Endodermal cell (in vitro differentiated cells): ENCODE data around the gene TRERF1. TPM values are rescaled to one million over a fixed set of nuclear protein-coding genes. Genes with fewer than 3 reads are reported as not detected.

ENCODE experiments used
- DNase-seq: peaks from one replicate; pipeline ENCODE4 v3.0.0-alpha.2; 2017
- H3K27ac ChIP-seq: 2 replicates; pipeline ENCODE4 v1.5.1; 2013; ENCODE audit warnings: mild to moderate bottlenecking, low read depth, low read length, moderate library complexity
- H3K27me3 ChIP-seq: 2 replicates; pipeline ENCODE4 v1.6.1; 2013; ENCODE audit warnings: mild to moderate bottlenecking, low read length, moderate library complexity; ENCODE audit not compliant: insufficient read depth, control insufficient read depth, poor library complexity, severe bottlenecking
- H3K36me3 ChIP-seq: 2 replicates; pipeline ENCODE4 v1.7.0; 2013; ENCODE audit warnings: mild to moderate bottlenecking, low read length, moderate library complexity; ENCODE audit not compliant: control insufficient read depth, insufficient read depth
- H3K4me1 ChIP-seq: one replicate; pipeline ENCODE4 v1.7.0; 2013; ENCODE audit warnings: low read length; ENCODE audit not compliant: control insufficient read depth, insufficient read depth
- H3K4me3 ChIP-seq: 2 replicates; pipeline ENCODE4 v1.5.1; 2013; ENCODE audit warnings: mild to moderate bottlenecking, low read length, moderate library complexity
- H3K9ac ChIP-seq: 2 replicates; pipeline ENCODE4 v1.6.1; 2013; ENCODE audit warnings: mild to moderate bottlenecking, low read length, moderate library complexity; ENCODE audit not compliant: poor library complexity, severe bottlenecking; ENCODE audit errors: extremely low read depth
- H3K9me3 ChIP-seq: 2 replicates; pipeline ENCODE4 v1.6.1; 2013; ENCODE audit warnings: mild to moderate bottlenecking, low read length, moderate library complexity; ENCODE audit not compliant: control insufficient read depth
- H3K27ac Mint-ChIP-seq: 2 replicates; pipeline ENCODE4 v1.8.0; 2020; ENCODE audit warnings: mixed read lengths
- H3K27me3 Mint-ChIP-seq: 2 replicates; pipeline ENCODE4 v1.8.0; 2021; ENCODE audit warnings: mild to moderate bottlenecking, mixed read lengths; ENCODE audit not compliant: insufficient read depth
- H3K36me3 Mint-ChIP-seq: 2 replicates; pipeline ENCODE4 v1.8.0; 2020; ENCODE audit warnings: low read depth, mixed read lengths
- H3K4me1 Mint-ChIP-seq: 2 replicates; pipeline ENCODE4 v1.8.0; 2020; ENCODE audit warnings: mixed read lengths
- H3K4me3 Mint-ChIP-seq: 2 replicates; pipeline ENCODE4 v1.8.0; 2020; ENCODE audit warnings: mild to moderate bottlenecking, moderate library complexity, mixed read lengths
- H3K9me3 Mint-ChIP-seq: 2 replicates; pipeline ENCODE4 v1.8.0; 2020; ENCODE audit warnings: mild to moderate bottlenecking, mixed read lengths
- CTCF ChIP-seq: fragments of 200-600 bp; sonication (generic); conservative IDR thresholded peaks from 2 replicates; pipeline ENCODE4 v1.5.0; 2021; ENCODE audit warnings: antibody characterized with exemption, mild to moderate bottlenecking
- WGBS, 2 experiments: methylation state at CpG; one replicate each; pipeline versions ENCODE4 v1.1.5 to v1.1.7; 2013; ENCODE audit warnings: missing lambda C conversion rate in 2 of 2, mixed read lengths in 1 of 2; ENCODE audit not compliant: insufficient coverage in 1 of 2, insufficient read length in 1 of 2; 5-methylcytosine and 5-hydroxymethylcytosine counted together
- total RNA-seq, 2 donors: library from RNA; stranded (reverse); fragmentation: NEBNext Ultra II Directional in 1 of 2; extraction: Animal tissue kit (Norgen Biotek cat#: 25700) in 1 of 2; gene quantifications; 2 replicates in 1 of 2; 3 replicates in 1 of 2; pipeline ENCODE4 v1.2.1, GENCODE V29; 2021

TRERF1 gene
- total RNA-seq, 2 donors from 2014 or later: 4.7 to 5.3 TPM

- H3K36me3 ChIP-seq: no peaks in the 10 kb centered on the region
- H3K9me3 ChIP-seq: no peaks in the 10 kb centered on the region
- peaks cover 4% of the 10 kb centered on the region for H3K4me1 ChIP-seq
- Mint-ChIP-seq H3K9me3 (no peaks in the 10 kb centered on the region), H3K27me3 (no peaks in the 10 kb centered on the region), H3K4me1 (peaks cover 16% of the 10 kb centered on the region), H3K36me3 (no peaks in the 10 kb centered on the region), H3K27ac (peak overlapping the region; percentile 64), H3K4me3 (no peak overlapping the region)
- no peaks in the 10 kb centered on the region for H3K27me3 ChIP-seq
- no peak for TF ChIP-seq CTCF
- H3K4me3 ChIP-seq: no peak overlapping the region
- 30% methylated on average over 3 of the region's 3 CpGs; no CpG with 5 or more reads in 1 of the 2 experiments for whole genome bisulfite sequencing, 2 experiments
- H3K27ac ChIP-seq: no peak overlapping the region
- DNase-seq: peak; percentile 83
- no peak overlapping the region for H3K9ac ChIP-seq
Observed at GRCh38 chr6:42257614-42258013, 194.1 kb downstream of the TRERF1 start.

GRCh38 chr6:42257063-42257462 lies 194.7 kb downstream of the TRERF1 start:
- H3K27ac ChIP-seq: no peak overlapping the region
- no peak overlapping the region for H3K27ac Mint-ChIP-seq

GRCh38 chr6:42255050-42255449 lies 196.7 kb downstream of the TRERF1 start:
- no peak for DNase-seq
- Histone ChIP-seq H3K36me3 (no peaks in the 10 kb centered on the region), H3K9ac (no peak overlapping the region), H3K4me3 (no peak overlapping the region), H3K27ac (no peak overlapping the region), H3K4me1 (peaks cover 4% of the 10 kb centered on the region), H3K9me3 (no peaks in the 10 kb centered on the region), H3K27me3 (no peaks in the 10 kb centered on the region)
- Mint-ChIP-seq H3K27me3 (no peaks in the 10 kb centered on the region), H3K4me3 (no peak overlapping the region), H3K27ac (no peak overlapping the region), H3K4me1 (peaks cover 19% of the 10 kb centered on the region), H3K36me3 (no peaks in the 10 kb centered on the region), H3K9me3 (no peaks in the 10 kb centered on the region)
- WGBS, 2 experiments: 94 to 100% methylated on average over 2 to 5 of the region's 5 CpGs
- TF ChIP-seq CTCF: no peak

More at GRCh38 chr6:42257063-42257462, 194.7 kb downstream of the TRERF1 start:
- Histone ChIP-seq H3K9ac (no peak overlapping the region), H3K27me3 (no peaks in the 10 kb centered on the region), H3K4me1 (peaks cover 4% of the 10 kb centered on the region), H3K9me3 (no peaks in the 10 kb centered on the region), H3K36me3 (no peaks in the 10 kb centered on the region), H3K4me3 (no peak overlapping the region)
- H3K27me3 Mint-ChIP-seq: no peaks in the 10 kb centered on the region
- no peak for TF ChIP-seq CTCF
- no peaks in the 10 kb centered on the region for H3K36me3 Mint-ChIP-seq
- H3K4me3 Mint-ChIP-seq: no peak overlapping the region
- DNase-seq: no peak
- 57 to 76% methylated on average over 3 of the region's 3 CpGs for WGBS, 2 experiments
- H3K4me1 Mint-ChIP-seq: peaks cover 16% of the 10 kb centered on the region
- H3K9me3 Mint-ChIP-seq: no peaks in the 10 kb centered on the region
